Pancreas (tissue), 10 donors: ENCODE measurements around the gene DNER. TPM values are rescaled to one million over a fixed set of nuclear protein-coding genes. Genes with fewer than 3 reads are reported as not detected.
A peak's percentile ranks its signal among the peaks of the same experiment; 100 is the strongest.

Experiments
- ATAC-seq, 4 donors: fragments of 200-7000 bp; cut with Tn5 transposase; one replicate each; pipeline versions ENCODE4 v1.8.0 to v1.9.1; 2020; ENCODE audit warnings: mild to moderate bottlenecking in 4 of 4, moderate library complexity in 4 of 4
- DNase-seq, 6 donors: peaks; one replicate each; pipeline ENCODE4 v3.0.0-alpha.2; 2020
- FAIRE-seq: peaks from 2 replicates; lab custom pipeline; 2012; peaks lifted over from hg19 to GRCh38; lab: Jason Lieb, UNC
- H3K27ac ChIP-seq, 4 donors: fragments of 200-600 bp; sonication (generic); 1 replicate in 3 of 4; 2 replicates in 1 of 4; pipeline versions ENCODE4 v1.5.0 to v1.8.0; 2020
- H3K27me3 ChIP-seq, 4 donors: fragments of 200-600 bp; one replicate each; pipeline ENCODE4 v1.8.0; 2021
- H3K36me3 ChIP-seq, 3 donors: fragments of 200-600 bp; sonication (generic) in 1 of 3; one replicate each; pipeline versions ENCODE4 v1.5.0 to v1.8.0; 2020 to 2021
- H3K4me1 ChIP-seq, 3 donors: fragments of 200-600 bp; one replicate each; pipeline ENCODE4 v1.8.0; 2021
- H3K4me3 ChIP-seq, 4 donors: fragments of 200-600 bp; sonication (generic) in 2 of 4; one replicate each; pipeline versions ENCODE4 v1.5.0 to v1.8.0; 2020 to 2021
- H3K9me3 ChIP-seq, 4 donors: fragments of 200-600 bp; one replicate each; pipeline ENCODE4 v1.8.0; 2021
- WGBS, 2 donors: extraction: QIAGEN DNeasy Blood & Tissue Kit; methylation state at CpG; one replicate each; pipeline ENCODE4 v1.1.7; 2013; 5-methylcytosine and 5-hydroxymethylcytosine counted together
- intact Hi-C, 3 donors: fragments of 100-400 bp; cut with DNase I; formaldehyde crosslinking; loops; one replicate each; pipeline versions ENCODE4 v1.11.1 to v1.14.2; 2022
- polyA plus RNA-seq, 2 donors: library from polyadenylated mRNA; stranded (reverse); fragments of 200-250 nt; gene quantifications; one replicate each; pipeline ENCODE4 v1.2.3, GENCODE V29; 2013
- total RNA-seq, 6 donors: library from RNA; stranded (reverse); fragmentation: NEBNext Ultra II Directional in 4 of 6; extraction: Animal tissue kit (Norgen Biotek cat#: 25700) in 4 of 6; gene quantifications; one replicate each; pipeline versions ENCODE4 v1.2.1 to v1.2.4, GENCODE V29; 2021 to 2023
- TF ChIP-seq, protein P1 (sequence below), 4 donors: fragments of 200-600 bp; sonication (generic) in 3 of 4; IDR thresholded peaks; one replicate each; pipeline versions ENCODE4 v1.5.0 to v1.8.0; 2021; ENCODE audit warnings: antibody characterized with exemption in 4 of 4
- donor health status: healthy with polysubstance abuse.
- donor health status: DM: no; HTN: no; CAD: no; lungs with moderate emphysema.
- donor health status: DM: no; HTN: no; CAD: no.
- donor health status: control.
- donor health status: control.
- donor health status: Bipolar disorder and iron deficiency.
- donor health status: DM: yes; HTN: yes; CAD: no.
- donor health status: DM: no; HTN: no; CAD: no.
- donor health status: DM: no; HTN: no; CAD: no.
- donor health status: DM: yes; HTN: yes; CAD: no.

The DNER gene
- total and polyA plus RNA-seq, 8 donors, result 0.25 to 2.3 (median 0.44) TPM

DNA sequence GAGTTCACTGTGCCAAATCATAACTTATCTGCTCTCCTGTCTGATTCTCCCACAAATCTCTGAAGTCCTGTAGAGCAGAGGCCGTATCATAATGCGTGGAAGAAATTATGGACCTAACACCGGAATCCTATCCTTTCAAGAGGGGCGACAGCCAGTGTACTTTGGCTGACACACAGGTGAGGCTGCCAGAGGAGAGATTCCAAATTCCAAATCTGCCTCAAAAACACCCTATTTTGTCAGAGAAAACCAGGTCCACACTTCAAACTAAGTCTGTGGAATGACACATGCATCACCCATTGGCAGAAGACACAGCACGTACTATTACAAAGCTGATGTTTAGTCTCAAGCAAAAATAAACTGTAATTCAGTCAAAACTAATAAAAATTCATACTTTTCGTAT lies 304.1 kb downstream of the DNER start:
- ATAC-seq (no peak), FAIRE-seq (no peak)
- no peak overlapping the region for H3K27ac ChIP-seq

DNA sequence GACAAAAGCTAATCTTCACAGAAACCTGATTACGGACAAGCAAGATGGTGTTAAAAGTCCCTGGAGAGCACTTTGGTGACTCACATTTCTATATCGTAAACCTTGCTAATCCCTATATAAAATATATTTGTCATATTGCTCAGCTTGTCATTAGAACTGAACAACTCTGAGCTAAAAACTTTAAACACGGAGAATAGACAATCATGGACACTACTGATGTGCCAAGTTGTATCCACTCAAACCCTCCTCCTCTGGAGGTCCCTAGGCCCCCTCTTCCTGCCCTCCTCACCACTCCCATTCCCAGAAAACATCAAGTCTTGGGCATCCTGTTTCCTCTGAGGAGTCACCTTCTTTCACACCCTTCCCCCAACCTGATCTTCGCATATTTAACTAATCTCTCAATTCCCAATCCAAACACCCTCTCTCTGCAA lies 304.6 kb downstream of the DNER start:
- 59 to 66% methylated on average over 4 of the region's 4 CpGs for WGBS, 2 donors
- H3K4me3 ChIP-seq, result no peak overlapping the region
- H3K27ac ChIP-seq, result no peak overlapping the region
- intact Hi-C loops, result no loop called here
- FAIRE-seq (no peak), ATAC-seq (no peak), DNase-seq (no peak)
- H3K27me3 ChIP-seq, result no peaks in the 10 kb centered on the region
- TF ChIP-seq, protein P1, sequence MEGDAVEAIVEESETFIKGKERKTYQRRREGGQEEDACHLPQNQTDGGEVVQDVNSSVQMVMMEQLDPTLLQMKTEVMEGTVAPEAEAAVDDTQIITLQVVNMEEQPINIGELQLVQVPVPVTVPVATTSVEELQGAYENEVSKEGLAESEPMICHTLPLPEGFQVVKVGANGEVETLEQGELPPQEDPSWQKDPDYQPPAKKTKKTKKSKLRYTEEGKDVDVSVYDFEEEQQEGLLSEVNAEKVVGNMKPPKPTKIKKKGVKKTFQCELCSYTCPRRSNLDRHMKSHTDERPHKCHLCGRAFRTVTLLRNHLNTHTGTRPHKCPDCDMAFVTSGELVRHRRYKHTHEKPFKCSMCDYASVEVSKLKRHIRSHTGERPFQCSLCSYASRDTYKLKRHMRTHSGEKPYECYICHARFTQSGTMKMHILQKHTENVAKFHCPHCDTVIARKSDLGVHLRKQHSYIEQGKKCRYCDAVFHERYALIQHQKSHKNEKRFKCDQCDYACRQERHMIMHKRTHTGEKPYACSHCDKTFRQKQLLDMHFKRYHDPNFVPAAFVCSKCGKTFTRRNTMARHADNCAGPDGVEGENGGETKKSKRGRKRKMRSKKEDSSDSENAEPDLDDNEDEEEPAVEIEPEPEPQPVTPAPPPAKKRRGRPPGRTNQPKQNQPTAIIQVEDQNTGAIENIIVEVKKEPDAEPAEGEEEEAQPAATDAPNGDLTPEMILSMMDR (IDR thresholded peaks at IDR 0.05), result no peak
- H3K36me3 ChIP-seq, result no peaks in the 10 kb centered on the region
- H3K9me3 ChIP-seq, result no peaks in the 10 kb centered on the region
- peaks cover 0 to 12% (median 0%) of the 10 kb centered on the region in 3 donors for H3K4me1 ChIP-seq

More for the DNA sequence above, 304.1 kb downstream of the DNER start:
- Histone ChIP-seq H3K36me3 (no peaks in the 10 kb centered on the region), H3K9me3 (no peaks in the 10 kb centered on the region), H3K4me1 (peaks cover 0 to 12% (median 0%) of the 10 kb centered on the region in 3 donors), H3K27me3 (no peaks in the 10 kb centered on the region), H3K4me3 (no peak overlapping the region)
- intact Hi-C loops, result no loop called here
- DNase-seq, result no peak
- WGBS, 2 donors, result 49 to 53% methylated on average over 6 of the region's 6 CpGs
- TF ChIP-seq, protein P1 (IDR thresholded peaks at IDR 0.05), result no peak

DNA sequence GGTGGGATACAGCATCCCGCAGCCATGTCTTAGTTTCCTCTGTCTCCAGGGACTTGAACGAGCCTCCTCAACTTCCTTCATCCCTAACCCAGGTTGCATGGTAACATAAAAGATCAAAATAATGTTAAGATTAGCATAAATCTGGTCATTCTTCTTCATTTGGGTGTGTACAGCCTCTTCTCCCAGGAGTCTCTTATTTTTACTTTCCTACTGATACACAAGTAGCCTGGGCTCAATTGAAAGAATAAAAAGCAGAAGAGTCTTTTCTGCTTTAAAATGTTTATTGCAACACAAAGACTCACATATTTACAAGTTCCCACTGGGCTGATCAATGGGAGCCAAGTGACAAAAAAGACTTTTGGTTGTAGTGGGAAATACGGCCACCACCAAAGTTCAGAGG lies 305.4 kb downstream of the DNER start:
- H3K4me3 ChIP-seq, result no peak overlapping the region
- peaks cover 0 to 12% (median 0%) of the 10 kb centered on the region in 3 donors for H3K4me1 ChIP-seq
- 47 to 48% methylated on average over 3 of the region's 3 CpGs for WGBS, 2 donors
- H3K36me3 ChIP-seq, result no peaks in the 10 kb centered on the region
- H3K27me3 ChIP-seq, result no peaks in the 10 kb centered on the region
- intact Hi-C loops, result no loop called here
- ATAC-seq (no peak), FAIRE-seq (no peak), DNase-seq (no peak)
- H3K9me3 ChIP-seq, result no peaks in the 10 kb centered on the region
- H3K27ac ChIP-seq, result peak overlapping the region in 2 of 4 donors; percentile 47 to 66
- TF ChIP-seq, protein P1 (IDR thresholded peaks at IDR 0.05), result no peak

DNA sequence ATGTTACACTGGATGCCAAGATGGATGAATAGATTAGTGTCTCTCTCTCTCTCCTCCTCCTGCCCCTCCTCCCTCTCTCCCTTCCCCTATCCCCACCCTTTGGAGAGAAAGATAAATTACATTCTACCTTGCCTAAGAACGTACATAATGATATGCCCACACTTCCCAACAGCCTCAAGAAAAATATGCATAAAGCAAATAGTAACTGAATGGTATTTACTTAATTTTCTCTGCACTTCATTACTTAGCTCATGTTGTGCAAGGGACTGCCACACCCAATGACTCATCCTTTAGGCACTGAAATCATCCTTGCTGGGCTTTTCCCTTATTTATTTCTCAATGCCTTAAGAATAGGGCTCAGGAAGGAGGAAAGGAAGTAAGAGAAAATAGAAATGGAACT lies 306.0 kb downstream of the DNER start:
- Histone ChIP-seq H3K9me3 (no peaks in the 10 kb centered on the region), H3K36me3 (no peaks in the 10 kb centered on the region), H3K27me3 (no peaks in the 10 kb centered on the region), H3K27ac (peak overlapping the region in 2 of 4 donors; percentile 47 to 66), H3K4me1 (peaks cover 0 to 12% (median 0%) of the 10 kb centered on the region in 3 donors), H3K4me3 (no peak overlapping the region)
- ATAC-seq (peak; percentile 60 to 88 (median 72)), FAIRE-seq (no peak), DNase-seq (no peak)
- WGBS, 2 donors, result 0 to 3% methylated on average over 1 of the region's 1 CpG
- intact Hi-C loops, result no loop called here
- TF ChIP-seq, protein P1 (IDR thresholded peaks at IDR 0.05), result no peak

GRCh38 chr2:229407170-229407569 lies 307.2 kb downstream of the DNER start:
- Histone ChIP-seq H3K4me3 (no peak overlapping the region), H3K27ac (peak overlapping the region in 2 of 4 donors; percentile 47 to 66)
- 28 to 40% methylated on average over 13 of the region's 13 CpGs for WGBS, 2 donors

More at GRCh38 chr2:229407170-229407569, 307.2 kb downstream of the DNER start:
- intact Hi-C loops, result no loop called here
- Histone ChIP-seq H3K4me1 (peaks cover 0 to 12% (median 0%) of the 10 kb centered on the region in 3 donors), H3K36me3 (no peaks in the 10 kb centered on the region), H3K9me3 (no peaks in the 10 kb centered on the region), H3K27me3 (no peaks in the 10 kb centered on the region)
- DNase-seq, result peak in 4 of 6 donors; percentile 21 to 64 (median 25)
- TF ChIP-seq, protein P1 (IDR thresholded peaks at IDR 0.05), result no peak
- no peak for FAIRE-seq
- peak; percentile 73 to 92 (median 87) for ATAC-seq
